GM21529 (cell line): ENCODE measurements around the gene USP6NL.
"Not testable (repeated sequence)": the region's sequence is repeated elsewhere in the genome, so short reads cannot be mapped to it uniquely, and the experiment has no call there.

Experiments
- ATAC-seq: cut with Tn5 transposase; IDR thresholded peaks from one replicate; pipeline ENCODE4 v1.9.1; 2021; ENCODE audit not compliant: unreplicated experiment

USP6NL gene

DNA sequence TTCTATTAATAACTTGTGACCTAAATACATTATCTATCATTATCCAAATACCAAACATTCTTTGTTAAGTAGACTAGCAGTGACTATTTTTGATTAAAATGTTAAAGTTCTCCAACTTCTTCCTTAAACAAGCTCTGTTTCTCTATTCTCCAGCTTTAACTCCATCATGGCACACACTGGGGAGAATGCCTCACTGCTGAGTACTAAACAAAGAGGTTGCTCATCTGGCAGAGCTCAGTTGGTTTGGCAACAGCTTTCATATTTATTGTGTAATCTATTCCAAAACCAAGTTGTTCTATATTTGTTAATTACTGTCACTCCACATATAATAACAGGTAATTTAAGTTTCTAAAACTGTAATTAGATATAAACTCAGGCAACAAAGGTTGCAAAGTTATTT lies 89.6 kb downstream of the USP6NL start:
- ATAC-seq = no peak

GRCh38 chr10:11520892-11521291 lies 90.6 kb downstream of the USP6NL start:
- ATAC-seq = no peak

DNA sequence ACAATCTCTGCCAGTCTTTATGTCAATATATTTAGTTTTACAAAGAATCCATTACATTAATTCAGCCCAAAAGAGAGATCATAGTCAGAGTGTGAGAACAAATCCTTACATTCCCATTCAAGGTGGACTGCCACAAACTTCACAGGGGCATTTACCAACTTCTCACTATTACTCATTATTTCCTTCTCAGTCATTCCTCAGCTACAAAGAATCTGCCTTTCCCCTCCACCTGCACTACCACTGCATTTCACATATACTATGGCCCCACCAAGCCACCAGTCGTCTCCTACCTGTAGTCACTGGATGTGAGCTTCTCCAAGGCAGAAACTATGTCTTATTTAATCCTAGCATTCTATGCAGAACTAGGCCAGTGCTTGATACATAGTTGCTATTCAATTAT lies 94.3 kb downstream of the USP6NL start:
- peak; percentile 68 for ATAC-seq

GRCh38 chr10:11516431-11516746 lies 95.1 kb downstream of the USP6NL start:
- peak; percentile 65 for ATAC-seq

DNA sequence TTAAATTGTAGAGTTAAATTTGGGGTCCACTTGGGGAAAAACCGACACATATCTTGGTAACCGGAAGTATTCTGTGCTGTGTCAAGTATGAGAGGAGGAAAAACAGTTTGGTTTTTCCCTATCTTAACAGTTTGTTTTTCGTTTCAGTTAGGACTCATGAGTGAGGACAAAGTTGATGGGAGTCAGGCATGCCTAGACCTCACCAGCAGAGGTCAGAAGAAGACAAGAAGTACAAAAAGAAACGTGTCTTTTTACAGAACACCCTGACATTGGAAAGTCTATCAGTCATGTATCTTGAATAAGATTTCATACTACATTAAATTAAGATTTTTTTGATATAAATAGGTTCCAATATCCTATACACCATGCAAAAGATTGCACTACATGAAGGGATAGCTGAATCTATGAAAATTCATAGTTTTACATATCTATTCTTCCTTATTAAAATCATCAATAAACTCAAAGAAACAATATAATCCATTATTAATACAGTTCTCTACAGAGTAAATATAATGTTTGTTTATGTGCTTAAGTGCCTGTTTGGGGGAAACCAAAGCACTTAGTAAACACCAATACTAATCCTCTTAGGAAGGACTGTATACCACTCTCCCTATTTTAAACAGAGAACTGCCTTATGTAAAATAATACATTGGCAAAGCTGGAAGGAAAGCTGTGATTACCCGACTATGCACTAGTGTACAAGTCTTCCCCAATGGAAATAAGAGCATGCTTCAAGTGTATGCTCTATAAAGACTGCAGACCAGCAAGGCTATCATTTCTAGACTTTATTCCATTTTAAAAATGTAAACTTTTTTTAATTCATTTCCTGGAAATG lies 95.6 kb downstream of the USP6NL start:
- peak; percentile 64 for ATAC-seq

DNA sequence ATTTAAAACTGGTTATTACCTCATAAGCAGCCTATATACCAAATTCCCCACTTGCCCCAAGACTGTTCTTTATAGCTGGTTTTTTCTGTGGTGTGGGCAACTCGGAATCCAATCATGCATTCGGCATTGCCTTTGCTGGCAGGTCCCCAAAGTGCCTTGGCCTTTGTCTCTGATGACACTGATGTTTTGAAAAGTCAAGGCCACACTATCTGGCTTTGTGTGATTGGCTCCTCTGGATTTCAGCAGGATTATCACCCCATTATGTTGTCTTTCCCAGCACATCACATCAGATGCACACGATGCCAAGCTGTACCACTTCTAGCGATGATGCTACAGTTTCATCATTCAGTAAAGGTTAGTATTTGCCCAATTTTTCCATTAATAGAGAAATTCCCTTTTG lies 97.7 kb downstream of the USP6NL start:
- ATAC-seq = no peak

DNA sequence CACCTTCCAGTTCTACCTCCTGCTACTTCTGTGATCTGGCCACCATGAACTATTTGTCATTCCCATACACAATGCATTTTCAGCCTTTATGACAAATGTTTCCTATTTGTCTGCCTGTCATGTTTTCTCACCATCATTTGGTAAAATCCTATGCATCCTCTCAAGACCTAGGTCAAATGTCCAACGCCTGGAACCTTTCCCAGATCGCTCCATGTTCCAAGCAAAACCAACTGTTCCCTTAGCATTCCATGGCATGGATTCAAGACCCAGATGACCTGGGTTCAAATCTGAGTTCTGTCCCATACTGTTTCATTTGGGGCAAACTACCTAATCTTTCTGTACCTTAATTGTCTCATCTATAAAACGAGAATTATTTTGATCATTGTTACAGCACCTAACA lies 98.9 kb downstream of the USP6NL start:
- no peak for ATAC-seq

- no peak for ATAC-seq
These were observed 100.1 kb downstream of the USP6NL start for GRCh38 chr10:11511321-11511720.

GRCh38 chr10:11510736-11511135 lies 100.7 kb downstream of the USP6NL start:
- no peak for ATAC-seq

GRCh38 chr10:11510281-11510680 lies 101.2 kb downstream of the USP6NL start:
- ATAC-seq = no peak

DNA sequence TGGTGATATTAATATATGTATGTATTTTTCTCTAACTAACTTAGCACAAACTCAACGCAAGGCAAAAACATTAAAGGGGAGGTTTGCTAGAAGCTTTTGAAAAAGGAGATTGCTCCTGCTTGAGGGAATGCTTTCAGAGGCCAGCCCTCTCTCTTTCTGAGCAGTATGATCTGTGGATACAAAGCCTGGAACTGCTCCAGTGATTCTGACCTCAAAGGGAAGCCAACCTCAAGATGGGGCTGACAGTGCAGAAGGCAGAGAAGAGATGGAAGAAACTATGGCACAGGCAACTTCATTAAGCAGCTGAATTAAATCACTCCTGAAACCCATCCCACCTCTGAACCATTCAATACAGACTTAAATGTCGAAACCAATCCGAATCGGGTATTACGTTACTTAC lies 102.4 kb downstream of the USP6NL start:
- ATAC-seq = no peak

DNA sequence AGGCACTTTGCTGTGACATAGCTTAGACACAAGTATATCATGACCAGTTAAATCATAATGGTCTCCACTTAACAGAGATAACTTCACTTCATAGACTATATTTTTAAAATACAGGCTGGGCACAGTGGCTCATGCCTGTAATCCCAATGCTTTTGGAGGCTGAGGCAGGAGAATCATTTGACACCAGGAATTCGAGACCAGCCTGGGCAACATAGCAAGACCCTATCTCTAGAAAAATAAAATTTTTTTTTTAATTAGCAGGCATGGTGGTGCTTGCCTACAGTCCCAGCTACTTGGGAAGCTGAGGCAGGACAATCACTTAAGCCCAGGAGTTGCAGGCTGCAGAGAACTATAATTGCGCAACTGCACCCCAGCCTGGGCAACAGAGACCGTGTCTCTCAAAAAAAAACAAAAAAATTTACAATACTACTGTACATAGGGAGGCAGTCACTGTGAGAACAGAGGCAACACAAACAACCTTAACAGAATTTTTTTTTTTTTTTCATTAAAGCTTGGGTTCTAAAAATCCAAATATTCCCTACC lies 105.1 kb downstream of the USP6NL start:
- no peak for ATAC-seq

GRCh38 chr10:11505639-11506038 lies 105.8 kb downstream of the USP6NL start:
- no peak for ATAC-seq

DNA sequence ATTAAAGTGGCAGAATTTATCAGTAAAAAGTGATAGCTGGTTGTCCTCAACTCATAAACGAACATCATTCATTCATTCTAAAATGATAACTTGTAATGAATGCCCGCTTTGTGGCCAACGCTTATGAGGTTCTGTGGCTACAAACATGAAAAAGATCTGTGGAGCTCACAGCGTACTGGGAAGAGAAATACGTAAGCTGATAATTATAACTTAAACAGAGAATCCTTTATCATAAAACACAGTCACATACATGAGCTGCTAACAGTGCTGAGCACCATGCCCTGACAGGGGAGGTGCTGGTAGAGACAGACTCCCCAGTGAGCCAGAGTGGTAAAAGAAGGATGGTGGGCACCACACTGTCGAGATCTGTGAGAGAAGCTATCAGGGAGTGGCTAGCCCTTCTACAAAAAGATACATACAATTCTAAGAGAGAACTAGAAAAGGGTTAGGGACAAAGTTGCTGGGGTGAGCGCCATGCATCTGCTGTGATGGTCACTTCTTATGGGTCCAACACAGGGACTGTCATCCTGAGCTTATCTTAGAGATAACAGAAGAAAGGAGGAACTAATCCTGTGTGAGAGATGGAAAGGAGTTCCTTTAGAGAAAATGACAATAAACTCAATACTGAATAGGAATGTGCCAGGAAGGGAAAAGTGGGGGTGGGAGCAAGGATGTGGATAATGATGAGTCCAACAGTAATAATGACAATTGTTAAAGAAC lies 106.7 kb downstream of the USP6NL start:
- no peak for ATAC-seq

DNA sequence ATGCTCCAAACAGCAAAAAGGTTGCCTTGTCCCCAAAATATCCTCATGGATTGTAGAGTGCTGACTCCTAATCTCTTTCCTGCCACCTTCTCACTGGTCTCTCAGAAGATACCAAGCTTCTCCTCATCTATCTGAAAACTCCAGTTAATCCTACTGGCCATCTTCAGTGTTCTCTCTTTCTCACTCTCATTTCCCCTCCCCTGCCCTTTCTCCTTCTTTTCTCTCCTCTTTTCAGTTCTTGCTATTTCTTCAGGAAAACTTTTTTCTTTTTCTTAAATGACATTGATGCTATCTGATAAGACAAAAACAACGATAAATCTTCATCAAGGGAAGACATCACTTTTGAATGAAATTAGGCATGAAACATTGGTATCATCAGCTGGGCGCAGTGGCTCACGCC lies 109.8 kb downstream of the USP6NL start:
- ATAC-seq = no peak

DNA sequence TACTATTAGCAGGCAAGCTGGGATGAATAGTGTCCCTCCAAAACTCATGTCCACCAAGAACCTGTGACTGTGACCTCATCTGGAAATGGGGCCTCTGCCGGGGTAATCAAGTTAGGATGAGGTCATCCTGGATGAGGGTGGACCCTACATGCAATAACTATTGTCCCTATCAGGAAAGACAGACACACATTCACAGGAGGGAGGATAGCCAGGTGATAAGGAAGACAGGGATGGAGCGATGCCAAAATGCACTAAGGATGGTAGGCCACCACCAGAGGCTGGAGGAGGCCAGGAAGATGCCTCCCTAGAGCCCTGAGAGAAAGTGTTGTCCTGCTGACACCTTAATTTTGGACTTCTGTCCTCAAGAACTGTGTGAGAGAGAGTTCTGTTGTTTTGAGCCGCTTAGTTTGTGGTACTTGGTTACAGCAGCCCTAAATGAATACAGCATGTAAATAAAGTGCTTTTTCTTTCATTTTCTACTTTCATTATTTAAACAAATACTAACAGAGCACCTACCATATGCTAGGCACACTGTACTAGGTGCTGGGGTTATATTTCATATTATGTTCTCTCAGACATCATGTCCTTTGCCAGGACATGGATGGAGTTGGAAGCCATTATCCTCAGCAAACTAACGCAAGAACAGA lies 111.9 kb downstream of the USP6NL start:
- peak; percentile 69 for ATAC-seq

DNA sequence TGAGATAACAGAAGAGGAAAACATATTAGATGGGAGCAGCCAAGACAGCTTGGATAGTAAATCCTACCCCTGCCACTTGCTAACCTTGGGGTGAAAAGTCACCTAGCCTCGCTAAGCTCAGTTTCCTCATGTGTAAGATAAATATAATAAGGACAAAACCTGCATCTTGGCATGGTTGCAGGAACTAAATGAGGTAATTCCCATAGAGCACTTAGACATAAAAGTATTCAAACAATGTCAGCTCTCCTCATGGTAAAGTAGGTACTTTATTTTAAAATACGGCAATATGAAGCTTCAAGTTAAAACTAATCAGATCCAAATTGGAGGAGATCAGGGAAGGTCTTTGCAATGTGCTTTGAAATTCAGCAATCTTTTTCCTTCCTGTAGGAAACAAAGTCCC lies 113.1 kb downstream of the USP6NL start:
- no peak for ATAC-seq

- not testable (repeated sequence) for ATAC-seq
These were observed 116.5 kb downstream of the USP6NL start for GRCh38 chr10:11494923-11495322.

DNA sequence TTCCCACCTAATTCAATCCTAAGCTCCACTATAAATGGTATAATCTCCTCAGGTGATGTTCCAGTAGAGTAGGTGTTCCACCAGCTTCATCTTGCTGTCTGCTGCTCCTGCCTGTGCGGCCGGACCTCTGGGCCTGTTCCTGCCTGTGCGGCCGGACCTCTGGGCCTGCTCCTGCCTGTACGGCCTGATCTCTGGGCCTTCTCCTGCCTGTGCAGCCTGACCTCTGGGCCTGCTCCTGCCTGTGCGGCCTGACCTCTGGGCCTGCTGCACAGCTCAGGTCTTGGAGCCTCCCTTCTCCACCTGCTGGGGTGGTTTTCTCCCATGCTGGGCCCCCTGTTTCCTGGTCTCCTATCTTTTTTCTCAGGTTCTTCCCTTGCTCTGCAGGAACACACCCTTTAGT lies 117.8 kb downstream of the USP6NL start:
- no peak for ATAC-seq

DNA sequence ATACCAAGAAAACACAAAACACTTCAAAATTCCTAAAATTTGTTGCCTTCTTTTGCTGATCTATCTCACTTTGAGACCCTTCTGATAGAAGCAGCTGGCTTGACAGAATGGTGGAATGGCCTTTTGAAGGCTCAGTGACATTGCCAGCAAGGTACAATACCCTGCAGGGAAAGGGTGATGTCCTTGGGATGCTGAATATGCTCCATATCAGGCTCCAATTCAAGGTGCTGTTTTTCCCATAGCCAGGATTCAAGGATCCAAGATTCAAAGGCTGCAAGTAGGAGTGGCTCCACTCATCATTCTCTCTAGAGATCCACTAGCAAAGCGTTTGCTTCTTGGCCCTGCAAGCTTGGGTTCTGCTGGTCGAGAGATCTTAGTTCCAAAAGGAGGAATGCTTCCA lies 120.4 kb downstream of the USP6NL start:
- ATAC-seq = no peak

DNA sequence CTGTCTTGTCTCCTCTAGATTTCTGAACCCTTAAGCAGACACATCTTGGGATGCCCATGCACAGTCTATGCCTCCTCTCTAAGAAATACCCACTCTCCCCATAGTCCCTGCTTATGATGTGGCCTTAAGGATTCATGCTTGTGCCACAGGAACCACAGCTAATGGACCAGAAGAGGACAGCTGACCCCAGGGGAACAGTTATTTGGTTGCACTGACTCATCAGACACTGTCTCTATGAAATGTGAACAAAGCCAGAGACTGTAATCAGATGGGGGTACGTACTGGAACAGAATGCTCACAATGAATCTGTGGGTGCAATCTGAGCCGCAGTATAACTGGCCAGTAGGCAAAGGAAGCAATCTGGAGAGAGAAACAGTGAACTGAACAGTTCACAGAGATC lies 121.9 kb downstream of the USP6NL start:
- no peak for ATAC-seq

DNA sequence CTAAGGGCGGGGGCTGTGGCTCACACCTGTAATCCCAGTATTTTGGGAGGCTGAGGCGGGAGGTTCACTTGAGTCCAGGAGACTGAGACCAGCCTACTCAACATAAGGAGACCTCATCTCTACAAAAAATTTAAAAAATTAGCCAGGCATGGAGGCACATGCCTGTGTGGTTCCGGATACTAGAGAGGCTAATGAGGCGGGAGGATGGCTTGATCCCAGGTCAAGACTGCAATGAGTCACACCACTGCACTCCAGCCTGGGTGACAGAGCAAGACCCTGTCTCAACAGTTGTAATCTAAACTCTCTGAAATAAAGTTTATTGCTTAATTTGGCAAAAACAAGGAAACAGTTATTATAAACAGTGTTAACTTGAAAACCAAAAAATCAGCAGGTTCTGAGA lies 123.3 kb downstream of the USP6NL start:
- ATAC-seq = no peak
